Ecto neural progenitor cell (in vitro differentiated cells): ENCODE results near the gene KCNQ1.

Experiments used
- DNase-seq: peaks from one replicate; pipeline ENCODE4 v3.0.0-alpha.2; 2018; ENCODE audit warnings: low spot score

Gene KCNQ1

GRCh38 chr11:2838676-2839294 is 394.0 kb downstream of the KCNQ1 start:
- DNase-seq = no peak

GRCh38 chr11:2839395-2839943 is 394.7 kb downstream of the KCNQ1 start:
- DNase-seq = no peak

GRCh38 chr11:2841411-2842190 is 396.8 kb downstream of the KCNQ1 start:
- no peak for DNase-seq

- DNase-seq = no peak
Observed at GRCh38 chr11:2842876-2843275, 398.1 kb downstream of the KCNQ1 start.

GRCh38 chr11:2843551-2843950 is 398.7 kb downstream of the KCNQ1 start:
- no peak for DNase-seq

- no peak for DNase-seq
Observed at GRCh38 chr11:2844116-2844842, 399.5 kb downstream of the KCNQ1 start.

GRCh38 chr11:2844996-2845395 is 400.2 kb downstream of the KCNQ1 start:
- DNase-seq = no peak

GRCh38 chr11:2846056-2846455 is 401.2 kb downstream of the KCNQ1 start:
- no peak for DNase-seq

- no peak for DNase-seq
Observed at GRCh38 chr11:2846470-2846869, 401.7 kb downstream of the KCNQ1 start.

- DNase-seq = no peak
Observed at GRCh38 chr11:2847561-2847960, 402.8 kb downstream of the KCNQ1 start.

- no peak for DNase-seq
Observed at GRCh38 chr11:2848497-2848896, 403.7 kb downstream of the KCNQ1 start.

- peak; percentile 73 for DNase-seq
Observed at GRCh38 chr11:2849994-2850770, 405.4 kb downstream of the KCNQ1 start.

GRCh38 chr11:2853401-2853800 is 408.6 kb downstream of the KCNQ1 start:
- DNase-seq = no peak

GRCh38 chr11:2853997-2854560 is 409.3 kb downstream of the KCNQ1 start:
- DNase-seq = no peak

- no peak for DNase-seq
Observed at GRCh38 chr11:2855162-2855561, 410.4 kb downstream of the KCNQ1 start.

- DNase-seq = no peak
Observed at GRCh38 chr11:2857276-2857675, 412.5 kb downstream of the KCNQ1 start.

- DNase-seq = no peak
Observed at GRCh38 chr11:2857918-2858317, 413.1 kb downstream of the KCNQ1 start.

- DNase-seq = no peak
Observed at GRCh38 chr11:2858995-2859698, 414.3 kb downstream of the KCNQ1 start.

GRCh38 chr11:2859699-2860037 is 414.9 kb downstream of the KCNQ1 start:
- DNase-seq = no peak

- DNase-seq = no peak
Observed at GRCh38 chr11:2860636-2861035, 415.8 kb downstream of the KCNQ1 start.
